ENCODE data around the gene AKAIN1. TPM values are rescaled to one million over a fixed set of nuclear protein-coding genes. Genes with fewer than 3 reads are reported as not detected.

The AKAIN1 gene
- total and polyA plus RNA-seq, 2 of the 4 experiments (the other 2 are of a cell fraction): not detected

GRCh38 chr18:5104246-5104645 is 92.8 kb downstream of the AKAIN1 start:
- 0% methylated on average over 1 of the region's 3 CpGs; no CpG with 5 or more reads in 1 of the 2 experiments for WGBS, 2 experiments (ENCODE audit: extremely low coverage in 2 of 2, insufficient read length in 1 of 2)
- Histone ChIP-seq H2BK120ac (ENCODE audit: low read depth, low read length) (no peak overlapping the region), H4K5ac (ENCODE audit: low read depth, low read length) (no peak overlapping the region), H3K4me2 (ENCODE audit: low read depth, low read length) (no peak overlapping the region), H3K9me1 (ENCODE audit: insufficient read depth, low read length) (no peaks in the 10 kb centered on the region), H3K4me1 (ENCODE audit: control insufficient read depth, insufficient read depth, low read length) (no peaks in the 10 kb centered on the region), H3K9ac (ENCODE audit: low read depth, low read length) (no peak overlapping the region), H3K27me3 (ENCODE audit: control insufficient read depth, insufficient read depth, low read length) (no peaks in the 10 kb centered on the region), H3K14ac (replicated peaks; ENCODE audit: low read depth, low read length) (no peak overlapping the region), H2BK20ac (ENCODE audit: low read depth, low read length) (no peak overlapping the region), H3K79me1 (ENCODE audit: low read depth in 1 of 2, low read length in 2 of 2) (no peaks in the 10 kb centered on the region), H2AFZ (replicated peaks; ENCODE audit: low read length, poor library complexity) (no peak overlapping the region), H3K36me3 (ENCODE audit: control insufficient read depth, insufficient read depth, low read length) (no peaks in the 10 kb centered on the region), H3K23ac (ENCODE audit: low read depth, low read length) (no peak overlapping the region), H3K27ac (ENCODE audit: insufficient read depth, low read length) (no peak overlapping the region), H3K18ac (ENCODE audit: low read depth, low read length) (no peak overlapping the region), H2AK5ac (ENCODE audit: low read depth, low read length) (no peak overlapping the region), H2AK9ac (replicated peaks; ENCODE audit: low read depth, low read length, poor library complexity) (no peak overlapping the region), H3K9me3 (ENCODE audit: control insufficient read depth, insufficient read depth, low read length) (peaks cover 4% of the 10 kb centered on the region; the same call in 1 of the 2 replicates), H2BK5ac (ENCODE audit: low read depth, low read length, poor library complexity, severe bottlenecking) (no peak overlapping the region), H4K8ac (ENCODE audit: low read depth in 2 of 2, low read length in 2 of 2) (no peak overlapping the region), H3K4ac (ENCODE audit: low read depth, low read length) (no peak overlapping the region), H3K4me3 (ENCODE audit: insufficient read depth, low read depth, low read length) (no peak overlapping the region), H3K56ac (ENCODE audit: extremely low read depth, insufficient read depth, low read length) (no peak overlapping the region), H4K20me1 (ENCODE audit: insufficient read depth, low read length) (no peaks in the 10 kb centered on the region), H4K91ac (ENCODE audit: insufficient read depth, low read depth, low read length) (no peak overlapping the region), H2BK15ac (ENCODE audit: low read depth, low read length) (no peak overlapping the region)
- CTCF ChIA-PET: no interaction called here
- in situ Hi-C loops (cut with MboI; ENCODE audit: low sequenced_read_pairs) (no loop called here), dilution Hi-C loops (cut with HindIII; ENCODE audit: low sequenced_read_pairs, unreplicated experiment) (no loop called here), intact Hi-C loops (cut with micrococcal nuclease) (no loop called here)
- DNase-seq (no peak), ATAC-seq (ENCODE audit: low read depth) (no peak)
- no TSS peak for BruUV-seq (replicated peaks)
- POLR2A ChIA-PET (ENCODE audit: unreplicated experiment): no interaction called here
- TF ChIP-seq POLR2A (IDR thresholded peaks at IDR 0.05; ENCODE audit: low read depth, low read length): no peak
- no peak for TF ChIP-seq MAZ (IDR thresholded peaks at IDR 0.05; ENCODE audit: borderline replicate concordance, low read depth, low read length)
- TF ChIP-seq CEBPB (IDR thresholded peaks at IDR 0.05; ENCODE audit: low read depth, low read length): no peak

Data from IMR-90 (cell line).